ENCODE data around the gene SLC12A7.

DNA sequence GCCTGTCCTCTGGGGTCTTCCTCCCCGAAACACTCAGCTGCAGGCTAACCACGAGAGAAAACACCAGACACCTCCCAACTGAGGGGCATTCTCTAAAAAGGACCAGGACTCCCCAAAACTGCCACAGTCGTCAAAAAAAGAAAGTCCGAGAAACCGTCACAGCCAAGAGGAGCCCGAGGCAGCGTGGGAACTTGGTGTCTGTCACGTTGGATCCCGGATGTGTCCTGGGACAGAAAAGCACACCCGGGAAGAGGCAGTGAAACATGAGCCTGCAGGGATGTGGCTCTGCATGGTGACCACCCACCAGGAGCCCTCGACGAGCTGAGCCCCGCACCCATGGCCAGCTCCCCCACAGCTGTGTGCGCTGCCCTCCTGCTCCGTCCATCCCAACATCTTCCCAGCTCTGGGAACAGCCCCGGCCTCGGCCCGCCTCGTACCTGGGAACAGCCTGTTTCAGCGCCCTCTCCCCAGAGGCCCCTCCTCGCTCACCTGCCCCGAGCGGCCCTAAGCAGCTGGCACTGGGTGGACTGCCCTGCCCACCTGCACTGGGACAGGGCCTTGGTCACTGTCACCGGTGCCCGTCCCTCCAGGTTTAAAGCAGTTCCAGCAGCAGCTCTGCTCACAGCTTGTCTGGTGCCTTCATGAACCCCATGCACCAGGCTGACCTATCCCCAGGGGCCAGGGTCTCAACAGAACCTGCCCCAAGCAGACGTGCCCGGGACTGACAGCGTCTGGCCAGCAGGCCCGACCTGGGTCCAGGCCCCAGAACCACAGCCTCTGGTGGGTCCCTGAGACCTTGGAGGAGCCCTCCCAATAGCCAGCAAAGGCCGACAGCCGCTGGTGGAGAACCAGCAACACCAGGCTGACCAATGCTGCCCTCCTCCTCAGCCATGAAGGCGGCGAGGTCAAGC is 10.9 kb downstream of the SLC12A7 start:
- TF ChIP-seq DMAP1 (CRISPR knock-in tag; IDR thresholded peaks at IDR 0.05) = no peak
- no peak for TF ChIP-seq HNRNPH1 (optimal IDR thresholded peaks at IDR 0.05; ENCODE audit: low read depth, low read length)
- TF ChIP-seq, protein P1, sequence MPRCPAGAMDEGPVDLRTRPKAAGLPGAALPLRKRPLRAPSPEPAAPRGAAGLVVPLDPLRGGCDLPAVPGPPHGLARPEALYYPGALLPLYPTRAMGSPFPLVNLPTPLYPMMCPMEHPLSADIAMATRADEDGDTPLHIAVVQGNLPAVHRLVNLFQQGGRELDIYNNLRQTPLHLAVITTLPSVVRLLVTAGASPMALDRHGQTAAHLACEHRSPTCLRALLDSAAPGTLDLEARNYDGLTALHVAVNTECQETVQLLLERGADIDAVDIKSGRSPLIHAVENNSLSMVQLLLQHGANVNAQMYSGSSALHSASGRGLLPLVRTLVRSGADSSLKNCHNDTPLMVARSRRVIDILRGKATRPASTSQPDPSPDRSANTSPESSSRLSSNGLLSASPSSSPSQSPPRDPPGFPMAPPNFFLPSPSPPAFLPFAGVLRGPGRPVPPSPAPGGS (CRISPR knock-in tag; IDR thresholded peaks at IDR 0.05) = no peak
- TF ChIP-seq JUN (CRISPR knock-in tag; IDR thresholded peaks at IDR 0.05) = no peak
- no peak for TF ChIP-seq ZNF263 (CRISPR knock-in tag; IDR thresholded peaks at IDR 0.05)
- TF ChIP-seq, protein P2, sequence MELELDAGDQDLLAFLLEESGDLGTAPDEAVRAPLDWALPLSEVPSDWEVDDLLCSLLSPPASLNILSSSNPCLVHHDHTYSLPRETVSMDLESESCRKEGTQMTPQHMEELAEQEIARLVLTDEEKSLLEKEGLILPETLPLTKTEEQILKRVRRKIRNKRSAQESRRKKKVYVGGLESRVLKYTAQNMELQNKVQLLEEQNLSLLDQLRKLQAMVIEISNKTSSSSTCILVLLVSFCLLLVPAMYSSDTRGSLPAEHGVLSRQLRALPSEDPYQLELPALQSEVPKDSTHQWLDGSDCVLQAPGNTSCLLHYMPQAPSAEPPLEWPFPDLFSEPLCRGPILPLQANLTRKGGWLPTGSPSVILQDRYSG (CRISPR knock-in tag; IDR thresholded peaks at IDR 0.05) = no peak
